CD14-positive monocyte (primary cell): ENCODE measurements around the gene CLSTN3. TPM values are rescaled to one million over a fixed set of nuclear protein-coding genes. Genes with fewer than 3 reads are reported as not detected.
A peak's percentile ranks its signal among the peaks of the same experiment; 100 is the strongest.

ENCODE experiments used
- DNase-seq, 3 donors: peaks; one replicate each; pipeline ENCODE4 v3.0.0-alpha.2; 2011 to 2022
- H2AFZ ChIP-seq: 2 replicates; pipeline ENCODE4 v1.6.0; 2012; ENCODE audit warnings: mild to moderate bottlenecking, low read depth, low read length, inconsistent platforms; ENCODE audit not compliant: insufficient read depth, poor library complexity, severe bottlenecking
- H3K27ac ChIP-seq, 2 donors: 1 replicate in 1 of 2; 2 replicates in 1 of 2; pipeline ENCODE4 v1.5.1; 2012 to 2013; ENCODE audit warnings: low read length in 2 of 2, control low read depth in 1 of 2, inconsistent platforms in 1 of 2, low read depth in 1 of 2, mild to moderate bottlenecking in 1 of 2
- H3K27me3 ChIP-seq, 2 donors: one replicate each; pipeline versions ENCODE4 v1.6.0 to v1.6.1; 2011 to 2013; ENCODE audit warnings: low read length in 2 of 2; ENCODE audit not compliant: control insufficient read depth in 2 of 2, insufficient read depth in 2 of 2
- H3K36me3 ChIP-seq, 2 donors: replicated peaks in 1 of 2; 1 replicate in 1 of 2; 2 replicates in 1 of 2; pipeline versions ENCODE4 v1.5.1 to v1.6.1; 2012 to 2013; ENCODE audit warnings: low read length in 2 of 2, control low read depth in 1 of 2, inconsistent platforms in 1 of 2, mild to moderate bottlenecking in 1 of 2; ENCODE audit not compliant: insufficient read depth in 2 of 2, control insufficient read depth in 1 of 2
- H3K4me1 ChIP-seq, 2 donors: 1 replicate in 1 of 2; 2 replicates in 1 of 2; pipeline versions ENCODE4 v1.5.1 to v1.6.1; 2012 to 2013; ENCODE audit warnings: low read length in 2 of 2, control low read depth in 1 of 2, inconsistent platforms in 1 of 2, mild to moderate bottlenecking in 1 of 2, moderate library complexity in 1 of 2; ENCODE audit not compliant: insufficient read depth in 2 of 2, control insufficient read depth in 1 of 2
- H3K4me2 ChIP-seq: replicated peaks from 2 replicates; pipeline ENCODE3; 2012; ENCODE audit warnings: low read length, moderate library complexity, mild to moderate bottlenecking; ENCODE audit not compliant: poor library complexity, severe bottlenecking; ENCODE audit errors: extremely low read depth
- H3K4me3 ChIP-seq, 3 experiments: fragments of 200-600 bp in 1 of 3; sonication (generic) in 1 of 3; replicated peaks in 1 of 3; 1 replicate in 2 of 3; 2 replicates in 1 of 3; pipeline ENCODE4 v1.5.1; 2011 to 2013; ENCODE audit warnings: low read length in 3 of 3, mild to moderate bottlenecking in 3 of 3, control low read depth in 2 of 3, low read depth in 2 of 3, inconsistent platforms in 1 of 3, moderate library complexity in 1 of 3
- H3K79me2 ChIP-seq: 2 replicates; pipeline ENCODE4 v1.6.0; 2012; ENCODE audit warnings: mild to moderate bottlenecking, control low read depth, inconsistent platforms, low read length, moderate library complexity; ENCODE audit not compliant: insufficient read depth
- H3K9ac ChIP-seq: 2 replicates; pipeline ENCODE4 v1.6.0; 2017; ENCODE audit warnings: low read length, mild to moderate bottlenecking; ENCODE audit not compliant: insufficient read depth, poor library complexity, severe bottlenecking
- H3K9me3 ChIP-seq, 2 donors: replicated peaks in 1 of 2; 1 replicate in 1 of 2; 2 replicates in 1 of 2; pipeline versions ENCODE4 v1.5.1 to v1.6.1; 2012 to 2013; ENCODE audit warnings: low read length in 2 of 2, control low read depth in 1 of 2; ENCODE audit not compliant: control insufficient read depth in 1 of 2, insufficient read depth in 1 of 2
- H4K20me1 ChIP-seq: 2 replicates; pipeline ENCODE4 v1.6.0; 2012; ENCODE audit warnings: mild to moderate bottlenecking, low read length, control low read depth, moderate library complexity; ENCODE audit not compliant: insufficient read depth
- H3K27ac Mint-ChIP-seq, 7 donors: one replicate each; pipeline ENCODE4 v1.8.0; 2020; ENCODE audit warnings: mild to moderate bottlenecking in 7 of 7, mixed read lengths in 7 of 7, moderate library complexity in 6 of 7, inconsistent platforms in 2 of 7
- H3K27me3 Mint-ChIP-seq, 3 donors: one replicate each; pipeline ENCODE4 v1.8.0; 2021 to 2022; ENCODE audit warnings: low read depth in 3 of 3, mild to moderate bottlenecking in 3 of 3, mixed read lengths in 3 of 3, moderate library complexity in 3 of 3, inconsistent platforms in 1 of 3
- H3K36me3 Mint-ChIP-seq, 2 donors: one replicate each; pipeline ENCODE4 v1.8.0; 2020; ENCODE audit warnings: mixed read lengths in 2 of 2, inconsistent platforms in 1 of 2, mild to moderate bottlenecking in 1 of 2
- H3K4me1 Mint-ChIP-seq: one replicate; pipeline ENCODE4 v1.8.0; 2020; ENCODE audit warnings: mild to moderate bottlenecking, mixed read lengths
- H3K4me3 Mint-ChIP-seq, 2 donors: one replicate each; pipeline ENCODE4 v1.8.0; 2020; ENCODE audit warnings: mild to moderate bottlenecking in 2 of 2, mixed read lengths in 2 of 2, moderate library complexity in 1 of 2
- H3K9me3 Mint-ChIP-seq, 7 donors: one replicate each; pipeline ENCODE4 v1.8.0; 2020 to 2022; ENCODE audit warnings: mixed read lengths in 7 of 7, mild to moderate bottlenecking in 6 of 7, moderate library complexity in 6 of 7, inconsistent platforms in 2 of 7
- CTCF ChIP-seq: fragments of 200-600 bp; IDR thresholded peaks from one replicate; pipeline ENCODE4 v1.8.0; 2022; ENCODE audit warnings: antibody characterized with exemption, mild to moderate bottlenecking
- WGBS: methylation state at CpG from one replicate; pipeline ENCODE4 v1.1.5; 2013; ENCODE audit warnings: missing lambda C conversion rate; ENCODE audit not compliant: insufficient coverage; 5-methylcytosine and 5-hydroxymethylcytosine counted together
- intact Hi-C, 2 donors: fragments of 100-400 bp; cut with micrococcal nuclease; formaldehyde crosslinking; loops; one replicate each; pipeline versions ENCODE4 v1.15.0 to v1.15.1; 2023
- polyA plus RNA-seq, 3 donors: library from polyadenylated mRNA; depleted of rRNA in 1 of 3; unstranded in 2 of 3; stranded (reverse) in 1 of 3; fragments of 300-500 nt in 2 of 3; fragments of >200 nt in 1 of 3; fragmentation: Illumina TruSeq in 2 of 3; gene quantifications; 1 replicate in 2 of 3; 2 replicates in 1 of 3; pipeline ENCODE4 v1.2.3, GENCODE V29; 2012 to 2021

CLSTN3 gene
- polyA plus RNA-seq, 3 donors, result 13.7 TPM; not detected in 2

DNA sequence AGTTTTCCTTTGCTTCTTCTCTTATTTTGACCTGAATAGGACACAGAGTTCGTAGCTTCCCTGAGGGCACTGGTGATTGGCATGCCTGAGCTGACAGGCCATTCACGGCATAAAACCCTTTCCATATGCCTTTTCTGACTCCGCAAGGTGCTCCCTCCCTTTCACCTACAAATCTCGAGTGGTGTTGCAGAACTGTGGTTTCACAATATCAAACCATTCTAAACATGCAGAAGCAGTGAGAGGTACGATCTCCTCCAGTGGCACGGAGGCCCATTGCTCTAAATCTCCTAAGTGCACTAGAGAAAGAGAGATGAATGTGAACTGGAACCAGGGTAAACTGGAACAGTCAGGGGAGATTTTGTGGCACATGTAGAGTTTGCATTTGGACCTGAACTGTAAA, 23.9 kb downstream of the CLSTN3 start:
- 94% methylated on average over 4 of the region's 6 CpGs for WGBS
- H3K4me1 ChIP-seq, result no peaks in the 10 kb centered on the region
- H3K36me3 ChIP-seq, result peaks cover 0 to 21% of the 10 kb centered on the region in 2 donors

GRCh38 chr12:7154901-7155470, 24.8 kb downstream of the CLSTN3 start:
- WGBS, result 94% methylated on average over 9 of the region's 12 CpGs
- Histone ChIP-seq H2AFZ (no peak overlapping the region), H3K9ac (no peak overlapping the region), H3K4me2 (no peak overlapping the region), H3K27me3 (no peaks in the 10 kb centered on the region), H3K27ac (no peak overlapping the region), H3K9me3 (no peaks in the 10 kb centered on the region), H3K4me1 (no peaks in the 10 kb centered on the region), H3K4me3 (no peak overlapping the region), H3K79me2 (no peaks in the 10 kb centered on the region), H3K36me3 (peaks cover 0 to 12% of the 10 kb centered on the region in 2 donors), H4K20me1 (no peaks in the 10 kb centered on the region)
- H3K4me1 Mint-ChIP-seq, result no peaks in the 10 kb centered on the region
- no peak for DNase-seq
- H3K27ac Mint-ChIP-seq, result no peak overlapping the region
- H3K36me3 Mint-ChIP-seq, result peaks cover 14 to 42% of the 10 kb centered on the region in 2 donors
- no peak for TF ChIP-seq CTCF
- intact Hi-C loops, result no loop called here
- H3K9me3 Mint-ChIP-seq, result no peaks in the 10 kb centered on the region
- H3K4me3 Mint-ChIP-seq, result no peak overlapping the region
- peaks cover 0 to 1% (median 0%) of the 10 kb centered on the region in 3 donors for H3K27me3 Mint-ChIP-seq

More for the DNA sequence above, 23.9 kb downstream of the CLSTN3 start:
- no peak overlapping the region for H2AFZ ChIP-seq
- DNase-seq, result no peak
- H3K27me3 ChIP-seq, result no peaks in the 10 kb centered on the region
- TF ChIP-seq CTCF, result no peak
- peak overlapping the region in 1 of 7 donors; percentile 20 for H3K27ac Mint-ChIP-seq
- H3K4me2 ChIP-seq, result no peak overlapping the region
- no peaks in the 10 kb centered on the region for H3K4me1 Mint-ChIP-seq
- H3K9me3 ChIP-seq, result no peaks in the 10 kb centered on the region
- no peak overlapping the region for H3K27ac ChIP-seq
- intact Hi-C loops, result no loop called here
- H3K79me2 ChIP-seq, result no peaks in the 10 kb centered on the region
- peaks cover 0 to 1% (median 0%) of the 10 kb centered on the region in 3 donors for H3K27me3 Mint-ChIP-seq
- no peak overlapping the region for H3K4me3 ChIP-seq
- no peak overlapping the region for H3K4me3 Mint-ChIP-seq
- H4K20me1 ChIP-seq, result no peaks in the 10 kb centered on the region
- no peak overlapping the region for H3K9ac ChIP-seq
- H3K36me3 Mint-ChIP-seq, result peaks cover 22 to 51% of the 10 kb centered on the region in 2 donors
- H3K9me3 Mint-ChIP-seq, result no peaks in the 10 kb centered on the region
